Nephron progenitor cell (in vitro differentiated cells): ENCODE results near the gene CRTC3.

ENCODE experiments used
- DNase-seq: peaks from one replicate; pipeline ENCODE4 v3.0.0; 2021
- H3K27ac Mint-ChIP-seq: 2 replicates; pipeline ENCODE4 v1.8.0; 2021; ENCODE audit warnings: mild to moderate bottlenecking, moderate library complexity, mixed read lengths
- H3K27me3 Mint-ChIP-seq: 2 replicates; pipeline ENCODE4 v1.8.0; 2021; ENCODE audit warnings: mild to moderate bottlenecking, low read depth, mixed read lengths; ENCODE audit not compliant: poor library complexity
- H3K36me3 Mint-ChIP-seq: 2 replicates; pipeline ENCODE4 v1.8.0; 2021; ENCODE audit warnings: low read depth, mixed read lengths
- H3K4me1 Mint-ChIP-seq: 2 replicates; pipeline ENCODE4 v1.8.0; 2021; ENCODE audit warnings: mixed read lengths
- H3K4me3 Mint-ChIP-seq: 2 replicates; pipeline ENCODE4 v1.8.0; 2021; ENCODE audit warnings: mild to moderate bottlenecking, moderate library complexity, mixed read lengths
- H3K9me3 Mint-ChIP-seq: 2 replicates; pipeline ENCODE4 v1.8.0; 2021; ENCODE audit warnings: mild to moderate bottlenecking, moderate library complexity, mixed read lengths
- CTCF ChIP-seq: fragments of 200-600 bp; sonication (generic); IDR thresholded peaks from 2 replicates; pipeline ENCODE4 v1.5.0; 2021; ENCODE audit warnings: antibody characterized with exemption

CRTC3 gene

DNA sequence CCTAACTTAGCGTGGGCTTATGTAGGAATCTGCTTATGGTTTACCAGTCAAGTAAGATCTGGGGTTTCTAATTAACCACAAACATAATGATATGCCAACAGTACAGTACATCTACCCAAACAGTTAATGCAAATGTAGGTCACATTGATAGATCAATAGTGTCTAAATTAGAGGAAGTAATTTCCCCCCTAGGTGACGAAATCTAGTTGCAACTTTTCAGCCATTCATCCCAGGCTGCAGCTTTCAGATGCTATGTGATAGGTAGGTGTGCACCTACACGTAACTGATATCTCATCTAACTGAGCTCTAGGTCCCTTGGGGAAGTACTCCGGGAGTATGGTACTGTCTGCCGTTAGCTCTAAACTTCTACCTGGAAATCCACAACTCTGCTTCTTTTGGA is 57.2 kb downstream of the CRTC3 start:
- H3K9me3 Mint-ChIP-seq = no peaks in the 10 kb centered on the region
- no peak overlapping the region for H3K27ac Mint-ChIP-seq
- TF ChIP-seq CTCF = no peak
- H3K4me1 Mint-ChIP-seq = peaks cover 13% of the 10 kb centered on the region
- no peak for DNase-seq
- H3K27me3 Mint-ChIP-seq = no peaks in the 10 kb centered on the region
- peaks cover 5% of the 10 kb centered on the region for H3K36me3 Mint-ChIP-seq
- H3K4me3 Mint-ChIP-seq = no peak overlapping the region

DNA sequence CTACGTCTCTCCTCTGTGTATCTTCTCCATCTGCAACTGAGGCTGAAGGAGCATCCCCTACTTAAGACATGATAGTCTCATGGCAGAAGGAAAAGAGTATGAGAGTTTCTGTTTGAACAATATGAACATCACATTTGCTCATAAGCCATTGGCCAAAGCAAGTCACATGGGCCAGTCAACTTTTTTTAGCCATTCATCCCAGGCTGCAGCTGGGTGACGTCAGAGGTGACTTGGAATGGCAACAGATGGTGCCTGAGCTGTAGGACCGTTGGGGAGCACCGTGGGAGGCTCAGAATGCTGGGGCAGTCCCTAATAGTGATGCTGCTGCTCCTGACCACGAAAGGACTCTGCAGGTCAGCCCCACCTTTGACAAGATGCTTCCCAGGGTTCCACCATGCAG is 58.7 kb downstream of the CRTC3 start:
- no peaks in the 10 kb centered on the region for H3K27me3 Mint-ChIP-seq
- no peak overlapping the region for H3K27ac Mint-ChIP-seq

GRCh38 chr15:90591524-90591923 is 61.8 kb downstream of the CRTC3 start:
- no peaks in the 10 kb centered on the region for H3K27me3 Mint-ChIP-seq
- H3K4me3 Mint-ChIP-seq = no peak overlapping the region
- no peaks in the 10 kb centered on the region for H3K9me3 Mint-ChIP-seq
- TF ChIP-seq CTCF = no peak
- peaks cover 22% of the 10 kb centered on the region for H3K4me1 Mint-ChIP-seq
- no peak overlapping the region for H3K27ac Mint-ChIP-seq
- DNase-seq = no peak
- peaks cover 22% of the 10 kb centered on the region for H3K36me3 Mint-ChIP-seq

More for the DNA sequence above, 58.7 kb downstream of the CRTC3 start:
- no peak for DNase-seq
- H3K4me1 Mint-ChIP-seq = peaks cover 13% of the 10 kb centered on the region
- H3K9me3 Mint-ChIP-seq = no peaks in the 10 kb centered on the region
- H3K36me3 Mint-ChIP-seq = peaks cover 9% of the 10 kb centered on the region
- no peak for TF ChIP-seq CTCF
- H3K4me3 Mint-ChIP-seq = no peak overlapping the region

- no peak for TF ChIP-seq CTCF
- H3K27ac Mint-ChIP-seq = no peak overlapping the region
- H3K4me3 Mint-ChIP-seq = no peak overlapping the region
- H3K4me1 Mint-ChIP-seq = peaks cover 22% of the 10 kb centered on the region
- DNase-seq = no peak
- no peaks in the 10 kb centered on the region for H3K27me3 Mint-ChIP-seq
- H3K36me3 Mint-ChIP-seq = peaks cover 22% of the 10 kb centered on the region
- H3K9me3 Mint-ChIP-seq = no peaks in the 10 kb centered on the region
Observed at GRCh38 chr15:90592131-90592881, 62.6 kb downstream of the CRTC3 start.

GRCh38 chr15:90593499-90594158 is 63.9 kb downstream of the CRTC3 start:
- Mint-ChIP-seq H3K36me3 (peaks cover 22% of the 10 kb centered on the region), H3K4me3 (no peak overlapping the region), H3K4me1 (peaks cover 33% of the 10 kb centered on the region), H3K27me3 (no peaks in the 10 kb centered on the region), H3K9me3 (no peaks in the 10 kb centered on the region), H3K27ac (no peak overlapping the region)
- TF ChIP-seq CTCF = no peak
- no peak for DNase-seq
